Activated CD4-positive, alpha-beta T cell treated with anti-CD3 and anti-CD28 coated beads, Interleukin-2, amount 50 U/mL, for 4 hours (primary cell): ENCODE results near the gene NR2C1.

ENCODE experiments used
- DNase-seq, 2 experiments: peaks; one replicate each; pipeline ENCODE4 v3.0.0-alpha.2; 2020

Gene NR2C1

DNA sequence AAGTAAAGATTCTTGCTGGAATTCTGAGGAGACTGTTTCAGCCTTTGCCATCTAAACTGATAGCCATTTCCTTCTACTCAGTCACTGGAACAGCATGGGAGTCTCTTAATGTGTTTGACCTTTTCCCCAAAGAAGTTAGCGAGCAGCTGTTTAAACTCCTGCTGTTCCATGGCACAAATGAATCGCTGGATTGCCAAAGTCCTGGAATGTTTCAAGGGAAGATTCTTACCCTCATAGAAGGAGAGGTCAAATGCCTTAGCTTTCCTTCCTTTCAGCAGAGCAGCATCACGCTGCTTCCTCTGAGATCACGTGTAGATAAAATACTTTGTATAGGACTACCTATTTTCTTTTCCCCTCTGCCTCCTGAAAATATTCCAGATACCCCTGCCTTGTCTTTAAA lies 10.5 kb upstream of the NR2C1 start:
- DNase-seq = no peak

DNA sequence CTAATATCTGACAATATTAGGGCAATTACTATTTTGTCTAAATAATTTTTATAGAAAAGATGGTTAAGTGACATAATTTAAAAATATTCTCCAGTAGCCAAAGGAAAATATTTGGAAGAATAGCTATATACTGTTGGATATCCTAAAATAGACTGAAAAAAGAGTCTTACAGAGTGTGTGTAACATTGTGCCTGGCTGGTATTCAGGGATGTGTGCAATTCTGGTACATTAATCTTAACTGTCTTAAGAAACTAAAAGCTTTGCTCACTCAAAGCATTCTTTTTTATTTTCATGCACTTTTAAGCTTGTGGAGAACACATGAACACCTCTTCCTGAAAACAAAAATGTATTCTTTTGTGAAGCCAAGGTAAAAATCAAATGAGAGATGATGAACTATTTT lies 10.1 kb upstream of the NR2C1 start:
- DNase-seq = no peak

DNA sequence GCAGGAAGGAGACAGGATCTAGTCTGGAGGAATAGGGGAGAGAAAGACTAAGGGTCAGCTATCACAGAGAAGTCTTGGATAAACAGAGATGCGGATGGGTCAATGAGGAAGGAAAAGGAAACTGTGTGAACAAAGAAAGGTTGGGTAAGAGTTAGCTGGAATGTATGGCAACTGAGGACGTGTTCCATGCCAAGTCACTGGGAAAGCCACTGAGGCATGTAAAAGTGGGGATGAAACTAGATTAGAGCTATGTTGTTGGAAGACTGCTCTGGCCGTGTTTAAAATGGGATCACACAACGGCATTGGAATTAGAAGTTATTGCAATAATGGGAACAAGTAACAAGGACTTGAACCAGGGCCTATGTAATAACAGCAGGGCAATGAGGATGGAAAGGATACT lies 3.9 kb upstream of the NR2C1 start:
- DNase-seq = no peak

DNA sequence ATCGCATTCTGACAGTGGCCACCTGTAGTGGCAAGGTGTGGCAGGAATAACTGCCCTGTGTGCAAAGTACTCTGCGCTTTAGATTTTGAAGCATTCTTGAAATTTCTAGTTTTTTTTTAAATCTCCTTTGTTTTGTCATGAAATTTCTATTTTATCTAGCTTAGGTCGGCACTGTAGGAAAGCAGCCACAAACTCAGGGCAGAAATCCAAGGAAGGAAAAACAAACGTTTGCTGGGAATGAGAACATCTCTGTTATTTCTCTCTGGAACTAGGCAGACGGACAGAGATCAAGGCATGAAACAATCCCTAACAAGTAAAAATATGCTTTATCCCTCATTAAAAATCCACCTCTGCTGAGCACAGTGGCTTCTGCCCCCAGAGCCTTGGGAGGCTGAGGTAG lies 1.3 kb upstream of the NR2C1 start:
- DNase-seq = no peak

DNA sequence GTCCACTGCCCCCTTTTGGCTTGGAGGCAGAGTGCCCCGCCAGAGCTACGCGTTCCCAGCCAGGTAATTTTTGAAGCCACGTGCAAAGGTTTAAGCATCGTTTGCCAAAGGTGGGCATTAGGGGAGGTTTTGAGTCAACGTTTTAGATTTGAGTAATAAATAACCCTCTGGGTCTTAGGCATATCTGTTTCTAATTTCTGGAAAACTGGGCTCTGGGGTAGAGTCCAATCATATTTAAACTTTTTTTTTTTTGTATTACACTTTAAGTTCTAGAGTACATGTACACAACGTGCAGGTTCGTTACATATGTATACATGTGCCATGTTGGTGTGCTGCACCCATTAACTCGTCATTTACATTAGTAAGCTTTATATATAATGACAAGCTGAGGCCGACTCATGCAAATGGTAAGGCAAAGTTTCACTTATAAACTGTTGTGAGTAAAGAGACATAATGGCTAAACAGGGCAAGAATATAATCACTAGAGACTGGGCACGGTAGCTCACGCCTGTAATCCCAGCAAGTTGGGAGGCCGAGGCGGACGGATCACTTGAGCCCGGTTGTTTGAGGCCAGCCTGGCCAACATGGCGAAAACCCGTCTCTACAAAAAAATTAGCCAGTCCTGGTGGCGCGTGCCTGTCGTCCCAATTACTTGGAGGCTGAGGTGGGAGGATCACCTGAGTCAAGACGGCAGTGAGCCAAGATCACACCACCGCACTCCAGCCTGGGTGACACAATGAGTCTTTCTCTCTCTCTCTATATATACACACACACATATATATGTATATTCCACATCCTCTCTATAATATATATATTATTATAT lies 491 bp upstream of the NR2C1 start:
- DNase-seq = no peak

DNA sequence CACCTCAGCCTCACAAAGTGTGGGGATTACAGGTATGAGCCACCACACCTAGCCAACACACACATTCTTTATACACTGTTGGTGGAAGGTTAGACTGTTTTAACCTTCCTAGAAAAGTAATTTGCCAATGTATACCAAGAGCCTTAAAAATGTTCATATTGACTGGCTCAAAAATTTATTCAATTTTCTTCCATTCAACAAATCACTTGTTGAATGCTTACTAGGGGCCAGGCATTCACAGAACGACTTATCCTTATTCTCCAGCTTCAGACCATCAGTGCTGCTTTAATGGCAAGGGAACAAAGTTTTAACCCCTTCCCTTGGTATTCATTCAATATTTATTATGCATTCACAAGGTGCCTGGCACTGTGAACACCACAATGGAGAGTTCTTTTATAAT lies 3.0 kb downstream of the NR2C1 start:
- DNase-seq = no peak

DNA sequence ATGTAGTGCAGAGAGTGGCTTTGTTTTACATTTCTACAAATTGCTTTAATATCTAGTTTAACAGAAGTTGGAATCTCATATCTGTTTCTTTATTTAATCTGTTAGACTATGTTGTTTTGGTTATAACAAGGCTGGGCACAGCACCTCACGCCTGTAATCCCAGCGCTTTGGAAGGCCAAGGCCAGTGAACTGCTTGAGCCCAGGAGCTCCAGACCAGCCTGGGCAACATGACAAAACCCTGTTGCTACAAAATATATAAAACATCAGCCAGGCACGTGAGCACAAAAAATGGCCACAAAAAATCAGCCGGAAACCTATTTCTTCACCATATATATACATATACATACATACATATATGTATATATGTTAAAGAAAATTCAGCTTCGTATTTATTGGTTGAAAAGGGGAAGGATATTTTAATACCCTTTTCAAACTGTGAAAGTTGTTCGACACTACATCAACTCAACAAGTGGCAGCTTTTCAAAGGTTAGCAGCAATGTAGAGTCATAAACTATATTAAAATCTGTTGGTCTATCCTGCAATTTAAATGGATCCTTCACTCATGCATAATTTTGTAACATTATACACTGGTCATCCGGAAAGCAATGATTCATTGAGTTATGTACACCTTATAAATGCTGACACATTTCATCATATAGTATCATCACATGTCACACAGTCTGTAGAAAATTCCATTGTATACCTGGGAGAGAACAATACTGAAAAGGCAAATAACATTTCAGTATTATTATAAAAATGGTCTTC lies 7.1 kb downstream of the NR2C1 start:
- no peak for DNase-seq

DNA sequence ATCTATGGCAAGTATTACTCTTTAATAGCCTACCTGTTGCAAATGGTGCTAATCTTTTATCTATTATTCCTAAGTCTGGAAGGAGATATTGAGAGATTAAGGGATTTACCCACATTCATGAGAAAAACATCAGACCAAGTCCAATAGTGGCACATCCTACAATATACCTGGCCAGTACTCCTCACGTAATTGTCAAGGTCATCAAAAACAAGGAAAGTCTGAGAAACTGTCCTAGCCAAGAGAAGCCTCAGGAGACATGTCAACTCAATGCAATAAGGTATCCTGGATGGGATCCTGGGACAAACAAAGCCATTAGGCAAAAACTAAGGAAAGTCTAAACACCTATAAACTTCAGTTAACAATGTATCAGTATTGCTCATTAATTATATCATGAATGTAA lies 12.5 kb downstream of the NR2C1 start:
- DNase-seq = no peak

DNA sequence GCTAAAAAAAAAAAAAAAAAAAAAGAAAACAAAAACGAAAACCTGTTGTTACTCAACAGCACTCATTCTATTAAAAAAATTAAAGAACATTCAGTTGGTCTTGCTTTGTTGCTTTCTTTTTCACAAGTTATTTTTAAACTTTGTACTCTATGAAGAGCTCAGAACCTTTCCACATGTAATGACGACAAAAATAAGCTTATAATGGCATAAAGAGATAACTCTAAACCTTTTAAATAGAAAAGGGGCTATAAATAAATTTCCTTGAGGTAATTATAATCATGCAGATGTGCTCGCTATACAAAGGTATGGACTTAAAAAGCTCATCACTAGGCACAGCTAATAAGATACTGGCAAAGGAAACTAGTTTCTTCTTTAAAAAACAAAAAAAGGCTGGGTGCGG lies 13.4 kb downstream of the NR2C1 start:
- DNase-seq = no peak

DNA sequence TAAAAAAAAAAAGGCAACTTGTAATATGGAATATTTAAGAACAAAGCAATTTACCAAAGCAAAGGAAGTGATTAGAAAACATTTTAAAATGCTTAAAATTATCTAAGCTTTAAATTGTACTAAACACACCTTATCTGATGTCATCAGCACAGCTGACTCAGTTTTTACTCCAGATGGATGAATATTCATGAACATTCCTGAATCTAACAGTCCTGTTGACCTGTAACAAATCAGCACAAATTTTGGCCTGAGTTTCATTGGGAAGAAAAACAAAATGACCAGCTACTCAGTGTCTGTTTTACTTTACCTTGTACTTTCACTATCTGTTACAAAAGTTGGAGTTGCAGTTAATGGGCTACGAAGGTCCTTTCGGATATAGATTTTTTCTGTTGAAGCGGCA lies 16.0 kb downstream of the NR2C1 start:
- DNase-seq = no peak

DNA sequence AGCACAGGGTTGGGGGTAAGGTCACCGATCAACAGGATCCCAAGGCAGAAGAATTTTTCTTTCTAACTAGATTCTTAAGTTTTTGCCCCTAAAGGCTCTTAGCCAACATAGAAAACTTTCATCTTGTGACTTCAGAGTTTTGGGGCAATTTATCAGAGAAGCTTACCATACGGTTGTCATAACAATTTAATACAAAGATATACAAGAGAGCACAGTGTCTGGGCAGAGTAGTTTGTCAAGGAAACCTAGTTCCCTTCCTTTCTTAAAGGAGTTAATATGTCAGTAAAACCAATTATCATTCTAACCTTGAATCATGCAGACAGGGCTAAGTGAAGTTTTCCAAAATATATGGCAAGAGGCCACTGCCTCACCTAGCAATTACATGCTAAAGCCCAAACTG lies 18.4 kb downstream of the NR2C1 start:
- DNase-seq = no peak

DNA sequence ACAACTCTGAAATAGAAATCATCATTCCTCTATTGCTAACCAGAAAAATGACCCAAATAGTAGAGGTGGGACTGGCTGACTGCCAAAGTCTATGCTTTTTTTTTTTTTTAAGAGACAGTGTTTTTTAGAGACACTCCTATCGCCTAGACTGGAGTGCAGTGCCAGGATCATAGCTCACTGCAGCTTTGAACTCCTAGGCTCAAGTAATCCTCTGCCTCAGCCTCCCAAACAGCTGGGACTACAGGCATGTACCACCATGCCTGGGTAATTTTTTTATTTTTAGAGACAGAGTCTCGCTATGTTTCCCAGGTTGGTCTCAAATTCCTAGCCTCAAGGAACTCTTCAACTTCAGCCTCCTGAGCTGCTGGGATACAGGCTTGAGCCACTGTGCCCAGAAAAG lies 19.2 kb downstream of the NR2C1 start:
- DNase-seq = no peak

DNA sequence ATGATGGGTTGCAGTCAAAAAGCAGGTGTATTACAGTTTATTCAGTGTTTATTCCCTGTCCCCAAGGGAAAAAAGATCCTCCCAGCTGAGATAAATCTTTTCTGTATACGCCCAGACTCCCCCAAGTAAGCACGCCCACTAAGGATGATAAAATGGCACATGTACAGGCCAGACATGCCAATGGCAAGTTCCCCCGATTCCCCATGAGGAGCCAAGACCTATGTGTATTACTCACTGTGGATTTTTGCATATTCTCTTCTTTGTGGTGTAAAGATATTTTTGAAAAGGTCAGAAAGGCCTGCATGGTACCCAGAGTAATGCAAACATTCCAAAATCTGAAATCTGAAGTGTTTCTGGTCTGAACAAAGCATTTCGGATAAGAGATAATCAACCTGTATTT lies 22.2 kb downstream of the NR2C1 start:
- no peak for DNase-seq

DNA sequence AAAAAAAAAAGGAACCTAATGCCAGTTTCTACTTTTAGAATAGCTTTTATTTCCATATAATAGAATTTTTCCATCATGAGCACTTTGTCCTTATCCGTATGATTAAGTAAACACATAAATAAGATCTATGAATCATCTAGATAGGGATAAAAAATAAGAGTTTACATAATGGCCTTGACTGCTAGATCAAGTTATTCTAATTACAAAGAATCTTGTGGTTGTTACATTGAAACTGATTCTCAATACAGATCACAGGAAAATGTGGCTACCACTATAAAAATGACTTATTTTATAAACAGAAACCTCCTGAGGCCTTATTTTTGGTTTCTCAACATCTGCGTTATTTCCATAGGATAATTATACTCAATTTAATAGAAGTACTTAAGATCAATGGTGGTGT lies 35.5 kb downstream of the NR2C1 start:
- DNase-seq = no peak

DNA sequence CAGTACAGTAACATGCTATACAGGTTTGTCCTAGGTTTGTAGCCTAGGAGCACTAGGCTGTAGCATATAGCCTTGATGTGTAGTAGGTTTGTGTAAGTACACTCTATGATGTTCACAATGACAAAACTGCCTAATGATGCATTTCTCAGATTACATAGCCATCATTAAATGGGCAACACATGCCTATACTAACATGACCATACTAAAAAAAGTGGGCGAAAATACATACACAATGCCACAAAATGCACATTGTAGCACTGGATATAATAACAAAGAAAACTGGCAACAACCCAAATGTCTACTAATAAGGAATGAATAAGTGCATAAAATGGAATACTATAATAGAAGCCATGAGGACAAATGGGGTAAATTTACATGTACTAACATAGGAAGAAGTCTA lies 38.7 kb downstream of the NR2C1 start:
- DNase-seq = no peak

DNA sequence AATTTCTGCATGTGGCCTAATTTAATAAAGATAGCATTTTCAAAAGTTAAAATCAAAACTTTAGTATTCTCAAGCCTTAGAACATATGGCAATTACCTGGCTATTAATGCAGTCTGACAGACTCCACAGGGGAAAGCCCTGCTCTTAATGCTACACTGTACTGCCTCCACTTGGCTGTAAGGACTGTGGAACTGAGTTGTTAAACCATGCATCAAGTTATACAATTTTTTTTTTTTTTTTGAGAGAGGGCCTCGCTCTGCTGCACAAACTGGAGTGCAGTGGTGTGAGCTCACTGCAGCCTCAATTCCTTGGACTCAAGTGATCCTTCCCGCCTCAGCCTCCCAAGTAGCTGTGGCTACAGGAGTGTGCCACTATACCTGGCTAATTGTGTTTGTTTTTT lies 50.9 kb downstream of the NR2C1 start:
- no peak for DNase-seq

DNA sequence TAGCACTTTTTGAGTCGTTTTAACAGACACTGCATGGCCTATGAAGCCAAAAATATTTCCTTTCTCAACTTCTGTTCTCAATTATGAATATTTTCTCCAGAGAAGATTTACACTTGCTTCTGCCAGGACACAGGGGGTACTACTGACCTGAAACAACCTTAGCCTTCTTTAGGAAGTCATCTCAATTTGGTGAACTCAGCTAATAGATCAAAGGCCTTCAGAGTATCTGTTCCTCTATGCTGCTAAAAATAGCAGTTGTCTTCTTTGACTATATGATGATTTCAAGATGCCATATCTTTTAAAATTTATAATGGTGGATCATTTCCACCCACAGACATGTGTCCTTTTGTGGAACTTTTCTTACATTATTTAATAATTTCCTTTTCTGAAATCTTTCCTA lies 55.9 kb downstream of the NR2C1 start:
- no peak for DNase-seq

DNA sequence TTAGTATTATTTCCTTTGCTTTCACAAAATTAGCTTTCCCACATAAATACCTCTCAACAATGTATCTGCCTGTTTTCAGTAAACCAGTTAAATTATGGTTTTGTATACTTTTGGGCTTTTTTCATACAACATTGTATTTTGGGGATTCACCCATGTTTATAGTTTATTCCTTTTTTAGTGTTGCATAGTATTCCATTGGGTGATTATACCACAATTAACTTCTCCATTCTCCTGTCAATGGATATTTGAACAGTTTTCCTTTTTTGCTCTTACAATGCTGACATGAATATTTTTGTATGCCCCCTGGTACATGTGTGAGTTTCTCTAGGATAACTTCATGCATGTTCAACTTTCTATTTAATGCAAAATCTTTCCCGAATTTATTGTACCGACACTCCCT lies 57.3 kb downstream of the NR2C1 start:
- DNase-seq = no peak

DNA sequence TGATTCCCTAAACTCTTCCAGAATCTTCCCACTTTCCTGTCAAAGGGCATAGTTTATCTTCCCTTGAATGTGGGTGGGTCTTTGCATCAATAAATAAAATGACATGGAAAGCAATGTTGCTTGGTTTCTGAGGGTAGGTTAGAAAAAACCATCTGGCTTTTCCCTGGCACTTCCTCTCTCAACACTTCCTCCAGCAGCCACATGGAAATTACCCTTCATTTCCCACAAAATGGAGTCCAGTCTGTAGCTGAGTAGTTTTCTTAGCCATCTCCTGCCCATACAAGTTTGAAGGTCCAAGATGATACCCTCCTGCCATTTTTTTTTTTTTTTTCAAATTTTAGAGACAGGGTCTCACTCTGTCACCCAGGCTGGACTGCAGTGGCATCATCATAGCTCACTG lies 58.9 kb downstream of the NR2C1 start:
- DNase-seq = no peak

DNA sequence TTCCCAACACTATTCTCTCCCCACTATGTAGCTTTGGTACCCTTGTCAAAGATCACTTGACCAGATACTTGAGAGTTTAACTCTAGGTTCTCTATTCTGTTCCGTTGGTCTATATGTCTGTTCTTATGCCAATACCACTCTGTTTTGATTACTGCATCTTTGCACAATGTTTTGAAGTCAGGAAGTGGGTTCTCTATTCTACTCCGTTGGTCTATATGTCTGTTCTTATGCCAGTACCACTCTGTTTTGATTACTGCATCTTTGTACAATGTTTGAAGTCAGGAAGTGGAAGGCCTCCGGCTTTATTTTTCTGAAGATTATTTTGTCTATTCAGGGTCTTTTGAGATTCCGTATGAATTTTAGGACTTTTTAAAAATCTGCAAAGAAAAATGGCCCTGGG lies 67.2 kb downstream of the NR2C1 start:
- DNase-seq = no peak

DNA sequence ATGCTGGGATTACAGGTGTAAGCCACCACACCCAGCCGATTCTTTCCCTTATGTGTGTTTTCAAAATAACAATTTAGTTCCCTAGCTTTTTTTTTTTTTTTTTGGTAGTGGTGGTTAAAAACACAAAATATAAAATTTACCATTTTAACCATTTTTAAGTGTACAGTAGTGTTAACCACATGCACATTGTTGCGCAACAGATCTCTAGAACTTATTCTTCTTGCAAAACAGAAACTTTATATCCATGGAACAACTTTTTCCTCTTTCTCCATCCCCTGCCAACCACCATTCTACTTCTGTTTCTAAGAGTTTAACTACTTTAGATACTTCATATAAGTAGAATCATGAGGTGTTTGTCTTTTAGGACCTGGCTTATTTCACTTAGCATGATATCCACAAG lies 68.8 kb downstream of the NR2C1 start:
- no peak for DNase-seq

DNA sequence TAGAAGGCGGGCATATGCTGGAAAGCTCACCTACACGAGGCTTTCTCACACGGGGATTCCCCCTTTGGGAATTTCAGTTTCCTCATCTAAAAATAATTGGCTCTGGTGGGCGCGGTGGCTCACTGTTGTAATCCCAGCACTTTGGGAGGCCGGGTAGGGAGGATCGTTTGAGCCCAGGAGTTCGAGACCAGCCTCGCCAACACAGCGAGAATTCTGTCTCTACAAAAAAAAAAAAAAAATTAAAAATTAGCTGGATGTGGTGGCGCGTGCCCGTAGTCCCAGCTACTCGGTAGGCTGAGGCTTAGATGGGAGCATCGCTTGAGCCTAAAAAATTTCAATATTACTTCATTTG lies 69.5 kb downstream of the NR2C1 start:
- no peak for DNase-seq

DNA sequence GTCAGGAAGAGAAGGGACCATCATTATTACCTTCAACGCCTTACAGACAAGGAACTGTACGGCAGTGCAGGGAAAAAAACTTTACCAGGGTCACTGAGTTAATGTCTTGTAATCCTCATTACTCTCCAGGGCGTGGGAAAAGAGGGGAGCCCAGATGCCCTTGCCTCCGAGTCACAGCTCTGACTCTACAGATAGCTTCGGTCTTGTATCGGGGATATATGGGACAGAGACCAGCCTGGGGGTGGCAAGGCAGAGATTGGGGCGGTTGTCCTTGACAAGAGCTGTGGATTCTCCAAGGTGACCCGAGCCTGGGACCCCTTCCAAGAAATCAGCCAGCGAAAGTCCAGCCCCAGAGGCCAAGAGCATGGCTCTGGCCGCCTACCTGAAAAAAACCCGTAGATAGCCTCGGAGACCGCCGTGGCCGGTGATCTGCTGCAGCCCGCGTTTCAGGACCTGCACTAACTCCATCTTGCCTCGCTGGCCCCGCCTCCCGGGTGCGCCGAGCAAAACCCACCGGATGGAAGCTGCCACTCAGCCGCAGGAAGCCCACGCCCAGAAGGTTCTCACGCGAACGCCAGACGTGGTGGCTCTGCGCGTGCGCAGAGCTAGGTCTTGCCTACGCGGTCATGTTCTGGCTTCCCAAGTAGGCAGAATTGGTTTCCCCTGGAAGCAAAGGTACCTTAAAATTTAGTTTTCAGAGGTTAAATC lies 70.1 kb downstream of the NR2C1 start, which contains the start of gene NDUFA12:
NDUFA12 (minus strand) TSS at position 485 of the 708 bp plus-strand sequence; CDS start at position 468, 17 bp downstream.
- DNase-seq = peak; percentile 93 to 94

DNA sequence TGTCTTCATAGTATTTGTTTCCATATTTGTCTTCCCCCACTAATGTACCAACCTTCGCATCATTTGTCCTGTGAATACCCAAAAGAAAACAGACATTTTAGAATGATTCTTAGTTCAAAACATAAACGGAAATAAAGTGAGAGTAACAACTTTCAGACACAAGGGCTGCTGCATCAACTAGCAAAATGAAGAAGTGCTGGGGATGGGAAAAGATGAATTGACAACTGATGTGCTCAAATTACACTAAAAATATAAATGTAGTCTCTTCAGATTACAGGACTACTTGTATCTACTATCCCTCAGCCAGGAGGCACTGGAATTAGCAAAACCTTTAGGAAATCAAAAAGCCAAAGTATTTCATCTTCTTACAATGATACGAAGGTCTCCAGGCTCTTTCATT lies 70.7 kb downstream of the NR2C1 start:
- DNase-seq = no peak
